ENCODE measurements around the gene MED13L. TPM values are rescaled to one million over a fixed set of nuclear protein-coding genes. Genes with fewer than 3 reads are reported as not detected.

MED13L gene
- total and polyA plus RNA-seq, 2 donors (not counting 3 experiments of a cell fraction or from before 2014, with no cell fraction given), result 27.4 to 93.6 TPM

DNA sequence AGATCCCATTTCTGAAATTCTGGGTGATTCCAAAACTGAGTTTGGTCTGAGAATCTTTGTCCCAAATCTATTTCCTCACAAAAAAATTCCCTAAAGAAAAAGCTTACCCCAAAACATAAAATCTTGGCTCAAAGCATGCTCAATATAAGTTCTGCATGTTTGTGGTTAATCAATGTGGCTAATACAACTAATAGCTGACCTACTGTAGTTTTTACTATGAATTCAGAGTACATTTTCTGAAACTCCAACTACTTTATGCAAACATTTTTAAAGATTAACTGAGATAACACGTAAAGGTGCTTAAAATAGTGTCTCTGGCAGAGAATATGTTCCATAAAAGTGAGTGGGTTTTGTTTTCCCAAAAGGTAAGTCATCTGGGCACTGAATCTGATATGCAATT, 133.1 kb downstream of the MED13L start:
- no peaks in the 10 kb centered on the region for H3K36me3 ChIP-seq (ENCODE audit: control insufficient read depth in 2 of 2, extremely low read depth in 1 of 2, insufficient read depth in 2 of 2, low read length in 2 of 2)
- peak overlapping the region; percentile 84 for H3K4me2 ChIP-seq (ENCODE audit: insufficient read depth, low read length)
- no peak for FAIRE-seq
- BruUV-seq (replicated peaks), result no TSS peak
- peak overlapping the region; percentile 78 for H3K9ac ChIP-seq (replicated peaks; ENCODE audit: extremely low read depth, insufficient read depth, low read length)
- H3K9me1 ChIP-seq (replicated peaks; ENCODE audit: control insufficient read depth, extremely low read depth, insufficient read depth, low read length), result no peaks in the 10 kb centered on the region
- no peaks in the 10 kb centered on the region for H3K9me3 ChIP-seq (replicated peaks; ENCODE audit: control insufficient read depth, insufficient read depth, low read length)
- no peak overlapping the region for H2AFZ ChIP-seq (ENCODE audit: low read depth, low read length)
- peak overlapping the region; percentile 99 for H3K27ac ChIP-seq (ENCODE audit: insufficient read depth, low read depth, low read length)
- H3K79me2 ChIP-seq (ENCODE audit: control insufficient read depth, insufficient read depth, low read length), result peaks cover 75% of the 10 kb centered on the region
- no peak for DNase-seq (ENCODE audit: low read depth, low spot score)
- H3K4me3 ChIP-seq (replicated peaks in 1 of 3; ENCODE audit: insufficient read depth in 1 of 3, low read depth in 1 of 3, low read length in 3 of 3), result no peak overlapping the region
- H3K4me1 ChIP-seq (ENCODE audit: control insufficient read depth, extremely low read depth, insufficient read depth, low read length), result peaks cover 37% of the 10 kb centered on the region
- ChIA-PET POLR2A (interaction anchor here (0.9 kb wide), 1 partner anchor 52 kb away, joined by 3 read pairs; no protein-coding TSS in a partner anchor), CTCF (interaction anchor here (1.2 to 6.2 kb wide), 7 partner anchors 9 to 564 kb away, joined by 3 to 79 read pairs (median 6); no protein-coding TSS in a partner anchor)
- H4K20me1 ChIP-seq (replicated peaks; ENCODE audit: control insufficient read depth, extremely low read depth, insufficient read depth, low read length), result peaks cover 4% of the 10 kb centered on the region
- intact Hi-C loops (cut with micrococcal nuclease), result loop anchor here (5.0 kb wide), 3 partner anchors 238 to 563 kb away; no protein-coding TSS in a partner anchor
- no peaks in the 10 kb centered on the region for H3K27me3 ChIP-seq (ENCODE audit: control insufficient read depth in 2 of 2, insufficient read depth in 2 of 2, low read length in 2 of 2)
- TF ChIP-seq EZH2 (IDR thresholded peaks at IDR 0.05; ENCODE audit: borderline replicate concordance, low read depth, low read length, severe bottlenecking), result no peak
- TF ChIP-seq POLR2AphosphoS5 (IDR thresholded peaks at IDR 0.05; ENCODE audit: insufficient read depth, low read depth, low read length), result no peak
- TF ChIP-seq, protein P1, sequence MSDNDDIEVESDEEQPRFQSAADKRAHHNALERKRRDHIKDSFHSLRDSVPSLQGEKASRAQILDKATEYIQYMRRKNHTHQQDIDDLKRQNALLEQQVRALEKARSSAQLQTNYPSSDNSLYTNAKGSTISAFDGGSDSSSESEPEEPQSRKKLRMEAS (IDR thresholded peaks at IDR 0.05; ENCODE audit: insufficient read depth, insufficient read length), result no peak
- TF ChIP-seq GATA2 (IDR thresholded peaks at IDR 0.05; ENCODE audit: insufficient read depth, insufficient read length, low read depth, low read length), result no peak
- TF ChIP-seq FOS (IDR thresholded peaks at IDR 0.05; ENCODE audit: borderline replicate concordance, insufficient read depth, low read length), result no peak
- no peak for TF ChIP-seq MYC (IDR thresholded peaks at IDR 0.05; ENCODE audit: low read depth, low read length)
- TF ChIP-seq, protein P2, sequence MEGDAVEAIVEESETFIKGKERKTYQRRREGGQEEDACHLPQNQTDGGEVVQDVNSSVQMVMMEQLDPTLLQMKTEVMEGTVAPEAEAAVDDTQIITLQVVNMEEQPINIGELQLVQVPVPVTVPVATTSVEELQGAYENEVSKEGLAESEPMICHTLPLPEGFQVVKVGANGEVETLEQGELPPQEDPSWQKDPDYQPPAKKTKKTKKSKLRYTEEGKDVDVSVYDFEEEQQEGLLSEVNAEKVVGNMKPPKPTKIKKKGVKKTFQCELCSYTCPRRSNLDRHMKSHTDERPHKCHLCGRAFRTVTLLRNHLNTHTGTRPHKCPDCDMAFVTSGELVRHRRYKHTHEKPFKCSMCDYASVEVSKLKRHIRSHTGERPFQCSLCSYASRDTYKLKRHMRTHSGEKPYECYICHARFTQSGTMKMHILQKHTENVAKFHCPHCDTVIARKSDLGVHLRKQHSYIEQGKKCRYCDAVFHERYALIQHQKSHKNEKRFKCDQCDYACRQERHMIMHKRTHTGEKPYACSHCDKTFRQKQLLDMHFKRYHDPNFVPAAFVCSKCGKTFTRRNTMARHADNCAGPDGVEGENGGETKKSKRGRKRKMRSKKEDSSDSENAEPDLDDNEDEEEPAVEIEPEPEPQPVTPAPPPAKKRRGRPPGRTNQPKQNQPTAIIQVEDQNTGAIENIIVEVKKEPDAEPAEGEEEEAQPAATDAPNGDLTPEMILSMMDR (IDR thresholded peaks at IDR 0.05; ENCODE audit: extremely low read depth in 1 of 2, insufficient read depth in 1 of 2, low read depth in 1 of 2, low read length in 2 of 2), result no peak
- no peak for TF ChIP-seq POLR2A (IDR thresholded peaks at IDR 0.05; ENCODE audit: low read depth, low read length)
- TF ChIP-seq JUN (IDR thresholded peaks at IDR 0.05; ENCODE audit: borderline replicate concordance, insufficient read depth, insufficient read length, low read depth), result no peak
- dilution Hi-C loops (cut with MboI; ENCODE audit: extremely low pct_ligation_motif_present, low sequenced_read_pairs), result no loop called here
